Dedifferentiated amniotic fluid mesenchymal stem cell (primary cell): ENCODE results near the gene ARNT2.
"Not testable (repeated sequence)": the region's sequence is repeated elsewhere in the genome, so short reads cannot be mapped to it uniquely, and the experiment has no call there.

ENCODE experiments used
- DNase-seq: peaks from one replicate; pipeline ENCODE4 v3.0.0-alpha.2; 2016; ENCODE audit errors: extremely low spot score

ARNT2 gene

GRCh38 chr15:80615783-80616391 is 211.7 kb downstream of the ARNT2 start:
- peak; percentile 31 for DNase-seq

- no peak for DNase-seq
These were observed 214.7 kb downstream of the ARNT2 start for GRCh38 chr15:80618685-80619400.

- peak; percentile 26 for DNase-seq
These were observed 215.5 kb downstream of the ARNT2 start for GRCh38 chr15:80619680-80620079.

- no peak for DNase-seq
These were observed 216.0 kb downstream of the ARNT2 start for GRCh38 chr15:80620141-80620540.

- no peak for DNase-seq
These were observed 216.7 kb downstream of the ARNT2 start for GRCh38 chr15:80620931-80621330.

GRCh38 chr15:80626643-80627120 is 222.5 kb downstream of the ARNT2 start:
- no peak for DNase-seq

GRCh38 chr15:80629355-80629754 is 225.2 kb downstream of the ARNT2 start:
- no peak for DNase-seq

- no peak for DNase-seq
These were observed 226.8 kb downstream of the ARNT2 start for GRCh38 chr15:80630981-80631380.

GRCh38 chr15:80633221-80633620 is 229.0 kb downstream of the ARNT2 start:
- DNase-seq, result no peak

GRCh38 chr15:80635953-80636352 is 231.8 kb downstream of the ARNT2 start:
- no peak for DNase-seq

- DNase-seq, result no peak
These were observed 232.5 kb downstream of the ARNT2 start for GRCh38 chr15:80636675-80637074.

- no peak for DNase-seq
These were observed 233.6 kb downstream of the ARNT2 start for GRCh38 chr15:80637747-80638146.

- DNase-seq, result no peak
These were observed 234.5 kb downstream of the ARNT2 start for GRCh38 chr15:80638553-80639167.

GRCh38 chr15:80639168-80639555 is 235.0 kb downstream of the ARNT2 start:
- DNase-seq, result no peak

GRCh38 chr15:80640531-80641121 is 236.4 kb downstream of the ARNT2 start:
- no peak for DNase-seq

GRCh38 chr15:80641384-80641783 is 237.2 kb downstream of the ARNT2 start:
- DNase-seq, result no peak

GRCh38 chr15:80643431-80643951 is 239.3 kb downstream of the ARNT2 start:
- DNase-seq, result no peak

- DNase-seq, result no peak
These were observed 241.4 kb downstream of the ARNT2 start for GRCh38 chr15:80645494-80646065.

GRCh38 chr15:80647424-80647823 is 243.2 kb downstream of the ARNT2 start:
- DNase-seq, result not testable (repeated sequence)
